GM12878 (cell line): ENCODE results near the gene IL17RA. TPM values are rescaled to one million over a fixed set of nuclear protein-coding genes. Genes with fewer than 3 reads are reported as not detected.

Experiments
- ATAC-seq: fragments of 200-7000 bp; cut with Tn5 transposase; 3 replicates; pipeline ENCODE4 v1.9.1; 2020; ENCODE audit warnings: mild to moderate bottlenecking, moderate library complexity
- BruUV-seq: library from RNA; stranded (reverse); fragments of 400-500 nt; replicated peaks from 2 replicates; lab custom pipeline; 2021; lab: Mats Ljungman, UMichigan
- CTCF ChIA-PET: fragments of 300-600 bp; sonication (Branson Sonifier 250); formaldehyde crosslinking; extraction: SDS; loops from one replicate; lab custom pipeline; 2021; ENCODE audit warnings: inconsistent platforms; lab: Yijun Ruan, JAX
- POLR2A ChIA-PET: fragments of 350-600 bp; formaldehyde crosslinking; extraction: SDS; loops from one replicate; lab custom pipeline; 2021; ENCODE audit warnings: inconsistent platforms; lab: Charles Lee
- RAD21 ChIA-PET: fragments of 300-600 bp; sonication (Branson Sonifier 250); formaldehyde crosslinking; loops from one replicate; lab custom pipeline; 2023; ENCODE audit warnings: antibody characterized with exemption; ENCODE audit not compliant: unreplicated experiment; lab: Charles Lee
- SMC1A ChIA-PET: fragments of 300-600 bp; sonication (Branson Sonifier 250); formaldehyde crosslinking; loops from one replicate; lab custom pipeline; 2023; ENCODE audit not compliant: unreplicated experiment, uncharacterized antibody; lab: Charles Lee
- DNase-seq: peaks from one replicate; pipeline ENCODE4 v3.0.0-alpha.2; 2011; ENCODE audit warnings: low read depth, low spot score
- FAIRE-seq: peaks from 3 replicates; lab custom pipeline; 2011; peaks lifted over from hg19 to GRCh38; lab: Jason Lieb, UNC
- H2AFZ ChIP-seq: 2 replicates; pipeline ENCODE4 v1.6.0; 2011; ENCODE audit warnings: low read depth, low read length, control low read depth; ENCODE audit not compliant: control insufficient read depth
- H3K27ac ChIP-seq: 2 replicates; pipeline ENCODE4 v1.5.1; 2011; ENCODE audit warnings: control low read depth; ENCODE audit not compliant: control insufficient read depth, insufficient read depth
- H3K27me3 ChIP-seq, 2 experiments: replicated peaks in 1 of 2; 2 replicates each; pipeline versions ENCODE4 v1.6.0 to v1.6.1; 2011; ENCODE audit warnings: low read length in 1 of 2; ENCODE audit not compliant: control insufficient read depth in 2 of 2, insufficient read depth in 2 of 2
- H3K36me3 ChIP-seq, 2 experiments: 2 replicates each; pipeline ENCODE4 v1.5.1; 2011; ENCODE audit warnings: low read length in 1 of 2; ENCODE audit not compliant: control insufficient read depth in 2 of 2, insufficient read depth in 2 of 2
- H3K4me1 ChIP-seq: 2 replicates; pipeline ENCODE4 v1.6.1; 2011; ENCODE audit warnings: mild to moderate bottlenecking, low read length, moderate library complexity, mixed read lengths; ENCODE audit not compliant: control insufficient read depth, insufficient read depth
- H3K4me2 ChIP-seq: 2 replicates; pipeline ENCODE4 v1.6.0; 2011; ENCODE audit warnings: control low read depth; ENCODE audit not compliant: control insufficient read depth, insufficient read depth
- H3K4me3 ChIP-seq: fragments of 200-600 bp; sonication (generic); 2 replicates; pipeline ENCODE4 v1.5.1; 2016
- H3K79me2 ChIP-seq: 2 replicates; pipeline ENCODE4 v1.6.0; 2011; ENCODE audit warnings: low read length; ENCODE audit not compliant: control insufficient read depth, insufficient read depth
- H3K9ac ChIP-seq: 2 replicates; pipeline ENCODE4 v1.8.0; 2011; ENCODE audit warnings: low read length, control low read depth, mixed read lengths; ENCODE audit not compliant: control insufficient read depth, insufficient read depth
- H3K9me3 ChIP-seq: replicated peaks from 3 replicates; pipeline ENCODE4 v1.5.1; 2011; ENCODE audit warnings: mild to moderate bottlenecking, low read length; ENCODE audit not compliant: control insufficient read depth, insufficient read depth
- H4K20me1 ChIP-seq: 2 replicates; pipeline ENCODE4 v1.6.0; 2011; ENCODE audit not compliant: control insufficient read depth, insufficient read depth
- CBX3 ChIP-seq: fragments of 200-600 bp; sonication (generic); IDR thresholded peaks from 2 replicates; pipeline ENCODE4 v1.6.1; 2016; ENCODE audit warnings: low read depth, borderline replicate concordance
- EGR1 ChIP-seq, 2 experiments: IDR thresholded peaks; 1 replicate in 1 of 2; 2 replicates in 1 of 2; pipeline ENCODE4 v1.6.1; 2011 to 2012; ENCODE audit warnings: low read depth in 2 of 2, low read length in 2 of 2, borderline replicate concordance in 1 of 2, mild to moderate bottlenecking in 1 of 2, moderate library complexity in 1 of 2
- FOS ChIP-seq: IDR thresholded peaks from 3 replicates; pipeline ENCODE4 v1.6.1; 2011; ENCODE audit warnings: borderline replicate concordance; ENCODE audit not compliant: insufficient read length; ENCODE audit errors: extremely low read depth
- MXI1 ChIP-seq: fragments of 150-350 bp; IDR thresholded peaks from 2 replicates; pipeline ENCODE4 v1.6.1; 2011; ENCODE audit warnings: low read depth, mild to moderate bottlenecking, inconsistent platforms, low read length, improper control_type of control experiment
- MYB ChIP-seq: fragments of 150-350 bp; IDR thresholded peaks from 2 replicates; pipeline ENCODE4 v1.6.1; 2014; ENCODE audit warnings: mild to moderate bottlenecking, low read depth, low read length, borderline replicate concordance
- POU2F2 ChIP-seq: IDR thresholded peaks from 3 replicates; pipeline ENCODE4 v1.6.1; 2011; ENCODE audit warnings: low read depth, mild to moderate bottlenecking, low read length, borderline replicate concordance
- RAD51 ChIP-seq: fragments of 450-650 bp; IDR thresholded peaks from 2 replicates; pipeline ENCODE4 v1.6.1; 2016; ENCODE audit warnings: moderate library complexity, mild to moderate bottlenecking, inconsistent platforms
- RB1 ChIP-seq: fragments of 450-650 bp; formaldehyde crosslinking; IDR thresholded peaks from 2 replicates; pipeline ENCODE4 v1.6.1; 2017; ENCODE audit warnings: mild to moderate bottlenecking, borderline replicate concordance
- ZZZ3 ChIP-seq: IDR thresholded peaks from 2 replicates; pipeline ENCODE4 v1.6.1; 2011; ENCODE audit warnings: low read depth; ENCODE audit not compliant: control insufficient read depth, insufficient read length
- WGBS: methylation state at CpG from one replicate; pipeline ENCODE4 v1.1.6; 2016; ENCODE audit warnings: low lambda C conversion rate; ENCODE audit not compliant: insufficient replicate concordance, insufficient coverage; ENCODE audit errors: missing lambda C conversion rate; 5-methylcytosine and 5-hydroxymethylcytosine counted together
- in situ Hi-C: fragments of 300-500 bp; cut with MboI; formaldehyde crosslinking; loops from 9 replicates; pipeline ENCODE4 v1.14.3; 2018; ENCODE audit warnings: mixed read lengths
- intact Hi-C: fragments of 100-400 bp; cut with micrococcal nuclease; formaldehyde crosslinking; loops from one replicate; pipeline ENCODE4 v1.14.2; 2022; ENCODE audit not compliant: unreplicated experiment
- polyA plus RNA-seq, 11 experiments: library from polyadenylated mRNA; depleted of rRNA in 4 of 11; unstranded in 6 of 11; stranded (reverse) in 5 of 11; fragments of >200 nt; fragmentation: Nextera tagmentation in 4 of 11; fragmentation: Illumina TruSeq in 1 of 11; extraction: Ambion mirVana in 4 of 11; extraction: Trizol in 1 of 11; gene quantifications; 1 replicate in 1 of 11; 2 replicates in 10 of 11; pipeline versions ENCODE4 v1.2.1 to v1.2.3, GENCODE V29; 2011 to 2016; ENCODE audit warnings: inconsistent platforms in 2 of 11, missing spikeins in 2 of 11, low read depth in 1 of 11
- total RNA-seq, 4 experiments: library from RNA; depleted of rRNA in 3 of 4; stranded (reverse); fragments of >200 nt in 3 of 4; fragmentation: Illumina TruSeq in 1 of 4; extraction: Trizol in 1 of 4; gene quantifications; 2 replicates each; pipeline versions ENCODE4 v1.2.1 to v1.2.3, GENCODE V29; 2013 to 2021
- TF ChIP-seq, protein P1 (sequence below): fragments of 150-350 bp; IDR thresholded peaks from 2 replicates; pipeline ENCODE4 v1.6.1; 2014; ENCODE audit warnings: mild to moderate bottlenecking, low read depth, low read length
- TF ChIP-seq, protein P2 (sequence below): fragments of 450-650 bp; IDR thresholded peaks from 2 replicates; pipeline ENCODE4 v1.6.1; 2017; ENCODE audit warnings: mild to moderate bottlenecking, moderate library complexity

The IL17RA gene
- total and polyA plus RNA-seq, 10 of the 15 experiments (the other 5 are each of a cell fraction or from before 2014, with no cell fraction given) = 0.71 to 10.2 (median 4.2) TPM

- Histone ChIP-seq H4K20me1 (peaks cover 2% of the 10 kb centered on the region; the same call in 1 of the 2 replicates), H3K36me3 (peaks cover 7 to 8% of the 10 kb centered on the region in 2 experiments; a peak in 3 of 4 replicates), H3K27me3 (no peaks in the 10 kb centered on the region), H3K9ac (no peak overlapping the region), H3K4me2 (no peak overlapping the region), H3K4me3 (no peak overlapping the region), H3K4me1 (peaks cover 2% of the 10 kb centered on the region; the same call in 1 of the 2 replicates), H3K9me3 (no peaks in the 10 kb centered on the region), H2AFZ (no peak overlapping the region), H3K79me2 (peaks cover 9% of the 10 kb centered on the region), H3K27ac (no peak overlapping the region)
- FAIRE-seq (no peak), DNase-seq (no peak), ATAC-seq (no peak)
- WGBS = 96% methylated on average over 6 of the region's 6 CpGs
- TF ChIP-seq RB1 (no peak), ZZZ3 (no peak), EGR1 (IDR thresholded peaks at IDR 0.05; ENCODE audit: borderline replicate concordance in 1 of 2, low read depth in 2 of 2, low read length in 2 of 2) (no peak)
- TF ChIP-seq, protein P1, sequence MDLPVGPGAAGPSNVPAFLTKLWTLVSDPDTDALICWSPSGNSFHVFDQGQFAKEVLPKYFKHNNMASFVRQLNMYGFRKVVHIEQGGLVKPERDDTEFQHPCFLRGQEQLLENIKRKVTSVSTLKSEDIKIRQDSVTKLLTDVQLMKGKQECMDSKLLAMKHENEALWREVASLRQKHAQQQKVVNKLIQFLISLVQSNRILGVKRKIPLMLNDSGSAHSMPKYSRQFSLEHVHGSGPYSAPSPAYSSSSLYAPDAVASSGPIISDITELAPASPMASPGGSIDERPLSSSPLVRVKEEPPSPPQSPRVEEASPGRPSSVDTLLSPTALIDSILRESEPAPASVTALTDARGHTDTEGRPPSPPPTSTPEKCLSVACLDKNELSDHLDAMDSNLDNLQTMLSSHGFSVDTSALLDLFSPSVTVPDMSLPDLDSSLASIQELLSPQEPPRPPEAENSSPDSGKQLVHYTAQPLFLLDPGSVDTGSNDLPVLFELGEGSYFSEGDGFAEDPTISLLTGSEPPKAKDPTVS = no peak
- POLR2A ChIA-PET = no interaction called here
- no TSS peak for BruUV-seq
- SMC1A ChIA-PET = no interaction called here
- RAD21 ChIA-PET = no interaction called here
- CTCF ChIA-PET = no interaction called here
- intact Hi-C loops (loop anchor here (10.0 kb wide), 1 partner anchor 328 kb away; the partner anchor contains the start of gene XKR3), in situ Hi-C loops (loop anchor here (5.0 kb wide), 1 partner anchor 60 kb away; no protein-coding TSS in a partner anchor)
Observed at GRCh38 chr22:17152340-17152739, 67.5 kb downstream of the IL17RA start.

DNA sequence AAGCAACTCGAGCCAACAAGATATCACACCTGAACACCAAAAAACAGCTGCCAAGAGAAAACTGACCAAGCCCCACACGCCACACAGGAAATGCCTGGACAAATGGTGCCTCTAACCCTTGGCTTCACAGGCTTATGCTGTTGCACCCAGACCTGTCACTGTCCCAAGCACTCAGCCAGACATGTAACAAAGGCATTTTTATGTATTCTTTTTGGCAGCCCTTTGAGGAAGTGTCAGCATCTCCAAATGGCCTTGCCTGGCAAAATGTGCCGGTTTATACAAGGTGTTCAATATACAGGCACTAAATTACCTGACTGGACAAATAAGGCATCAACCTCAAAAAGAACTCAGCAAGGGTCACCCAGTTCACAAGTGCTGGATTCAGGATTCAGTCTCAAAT lies 68.2 kb downstream of the IL17RA start:
- Histone ChIP-seq H2AFZ (no peak overlapping the region), H3K79me2 (peaks cover 15% of the 10 kb centered on the region), H3K4me1 (peaks cover 3% of the 10 kb centered on the region; the same call in 1 of the 2 replicates), H3K27me3 (no peaks in the 10 kb centered on the region), H3K4me3 (no peak overlapping the region), H3K27ac (no peak overlapping the region), H4K20me1 (peaks cover 2% of the 10 kb centered on the region; the same call in 1 of the 2 replicates), H3K9ac (no peak overlapping the region), H3K36me3 (peaks cover 4 to 6% of the 10 kb centered on the region in 2 experiments; a peak in 3 of 4 replicates), H3K9me3 (no peaks in the 10 kb centered on the region), H3K4me2 (no peak overlapping the region)
- intact Hi-C loops = loop anchor here (10.0 kb wide), 1 partner anchor 328 kb away; the partner anchor contains the start of gene XKR3
- no TSS peak for BruUV-seq
- ChIA-PET POLR2A (no interaction called here), SMC1A (no interaction called here), CTCF (no interaction called here), RAD21 (interaction anchor here (0.5 kb wide), 1 partner anchor 613 kb away, joined by 4 read pairs; no protein-coding TSS in a partner anchor)
- DNase-seq (no peak), FAIRE-seq (no peak), ATAC-seq (peak; percentile 40; the same call in 2 of the 3 replicates)
- in situ Hi-C loops = loop anchor here (5.0 kb wide), 1 partner anchor 61 kb away; no protein-coding TSS in a partner anchor
- 98% methylated on average over 3 of the region's 3 CpGs for WGBS
- TF ChIP-seq RAD51 (no peak), MXI1 (no peak), FOS (no peak), MYB (no peak), CBX3 (no peak), POU2F2 (no peak)
- TF ChIP-seq, protein P2, sequence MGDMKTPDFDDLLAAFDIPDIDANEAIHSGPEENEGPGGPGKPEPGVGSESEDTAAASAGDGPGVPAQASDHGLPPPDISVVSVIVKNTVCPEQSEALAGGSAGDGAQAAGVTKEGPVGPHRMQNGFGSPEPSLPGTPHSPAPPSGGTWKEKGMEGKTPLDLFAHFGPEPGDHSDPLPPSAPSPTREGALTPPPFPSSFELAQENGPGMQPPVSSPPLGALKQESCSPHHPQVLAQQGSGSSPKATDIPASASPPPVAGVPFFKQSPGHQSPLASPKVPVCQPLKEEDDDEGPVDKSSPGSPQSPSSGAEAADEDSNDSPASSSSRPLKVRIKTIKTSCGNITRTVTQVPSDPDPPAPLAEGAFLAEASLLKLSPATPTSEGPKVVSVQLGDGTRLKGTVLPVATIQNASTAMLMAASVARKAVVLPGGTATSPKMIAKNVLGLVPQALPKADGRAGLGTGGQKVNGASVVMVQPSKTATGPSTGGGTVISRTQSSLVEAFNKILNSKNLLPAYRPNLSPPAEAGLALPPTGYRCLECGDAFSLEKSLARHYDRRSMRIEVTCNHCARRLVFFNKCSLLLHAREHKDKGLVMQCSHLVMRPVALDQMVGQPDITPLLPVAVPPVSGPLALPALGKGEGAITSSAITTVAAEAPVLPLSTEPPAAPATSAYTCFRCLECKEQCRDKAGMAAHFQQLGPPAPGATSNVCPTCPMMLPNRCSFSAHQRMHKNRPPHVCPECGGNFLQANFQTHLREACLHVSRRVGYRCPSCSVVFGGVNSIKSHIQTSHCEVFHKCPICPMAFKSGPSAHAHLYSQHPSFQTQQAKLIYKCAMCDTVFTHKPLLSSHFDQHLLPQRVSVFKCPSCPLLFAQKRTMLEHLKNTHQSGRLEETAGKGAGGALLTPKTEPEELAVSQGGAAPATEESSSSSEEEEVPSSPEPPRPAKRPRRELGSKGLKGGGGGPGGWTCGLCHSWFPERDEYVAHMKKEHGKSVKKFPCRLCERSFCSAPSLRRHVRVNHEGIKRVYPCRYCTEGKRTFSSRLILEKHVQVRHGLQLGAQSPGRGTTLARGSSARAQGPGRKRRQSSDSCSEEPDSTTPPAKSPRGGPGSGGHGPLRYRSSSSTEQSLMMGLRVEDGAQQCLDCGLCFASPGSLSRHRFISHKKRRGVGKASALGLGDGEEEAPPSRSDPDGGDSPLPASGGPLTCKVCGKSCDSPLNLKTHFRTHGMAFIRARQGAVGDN = no peak
